GM12878 (cell line): ENCODE measurements around the gene SLC22A23. TPM values are rescaled to one million over a fixed set of nuclear protein-coding genes. Genes with fewer than 3 reads are reported as not detected.

Experiments used
- ATAC-seq: fragments of 200-7000 bp; cut with Tn5 transposase; 3 replicates; pipeline ENCODE4 v1.9.1; 2020; ENCODE audit warnings: mild to moderate bottlenecking, moderate library complexity
- BruUV-seq: library from RNA; stranded (reverse); fragments of 400-500 nt; replicated peaks from 2 replicates; lab custom pipeline; 2021; lab: Mats Ljungman, UMichigan
- CTCF ChIA-PET: fragments of 300-600 bp; sonication (Branson Sonifier 250); formaldehyde crosslinking; extraction: SDS; loops from one replicate; lab custom pipeline; 2021; ENCODE audit warnings: inconsistent platforms; lab: Yijun Ruan, JAX
- POLR2A ChIA-PET: fragments of 350-600 bp; formaldehyde crosslinking; extraction: SDS; loops from one replicate; lab custom pipeline; 2021; ENCODE audit warnings: inconsistent platforms; lab: Charles Lee
- RAD21 ChIA-PET: fragments of 300-600 bp; sonication (Branson Sonifier 250); formaldehyde crosslinking; loops from one replicate; lab custom pipeline; 2023; ENCODE audit warnings: antibody characterized with exemption; ENCODE audit not compliant: unreplicated experiment; lab: Charles Lee
- SMC1A ChIA-PET: fragments of 300-600 bp; sonication (Branson Sonifier 250); formaldehyde crosslinking; loops from one replicate; lab custom pipeline; 2023; ENCODE audit not compliant: unreplicated experiment, uncharacterized antibody; lab: Charles Lee
- DNase-seq: peaks from one replicate; pipeline ENCODE4 v3.0.0-alpha.2; 2011; ENCODE audit warnings: low read depth, low spot score
- FAIRE-seq: peaks from 3 replicates; lab custom pipeline; 2011; peaks lifted over from hg19 to GRCh38; lab: Jason Lieb, UNC
- H2AFZ ChIP-seq: 2 replicates; pipeline ENCODE4 v1.6.0; 2011; ENCODE audit warnings: low read depth, low read length, control low read depth; ENCODE audit not compliant: control insufficient read depth
- H3K27ac ChIP-seq: 2 replicates; pipeline ENCODE4 v1.5.1; 2011; ENCODE audit warnings: control low read depth; ENCODE audit not compliant: control insufficient read depth, insufficient read depth
- H3K27me3 ChIP-seq, 2 experiments: replicated peaks in 1 of 2; 2 replicates each; pipeline versions ENCODE4 v1.6.0 to v1.6.1; 2011; ENCODE audit warnings: low read length in 1 of 2; ENCODE audit not compliant: control insufficient read depth in 2 of 2, insufficient read depth in 2 of 2
- H3K36me3 ChIP-seq, 2 experiments: 2 replicates each; pipeline ENCODE4 v1.5.1; 2011; ENCODE audit warnings: low read length in 1 of 2; ENCODE audit not compliant: control insufficient read depth in 2 of 2, insufficient read depth in 2 of 2
- H3K4me1 ChIP-seq: 2 replicates; pipeline ENCODE4 v1.6.1; 2011; ENCODE audit warnings: mild to moderate bottlenecking, low read length, moderate library complexity, mixed read lengths; ENCODE audit not compliant: control insufficient read depth, insufficient read depth
- H3K4me2 ChIP-seq: 2 replicates; pipeline ENCODE4 v1.6.0; 2011; ENCODE audit warnings: control low read depth; ENCODE audit not compliant: control insufficient read depth, insufficient read depth
- H3K4me3 ChIP-seq: fragments of 200-600 bp; sonication (generic); 2 replicates; pipeline ENCODE4 v1.5.1; 2016
- H3K79me2 ChIP-seq: 2 replicates; pipeline ENCODE4 v1.6.0; 2011; ENCODE audit warnings: low read length; ENCODE audit not compliant: control insufficient read depth, insufficient read depth
- H3K9ac ChIP-seq: 2 replicates; pipeline ENCODE4 v1.8.0; 2011; ENCODE audit warnings: low read length, control low read depth, mixed read lengths; ENCODE audit not compliant: control insufficient read depth, insufficient read depth
- H3K9me3 ChIP-seq: replicated peaks from 3 replicates; pipeline ENCODE4 v1.5.1; 2011; ENCODE audit warnings: mild to moderate bottlenecking, low read length; ENCODE audit not compliant: control insufficient read depth, insufficient read depth
- H4K20me1 ChIP-seq: 2 replicates; pipeline ENCODE4 v1.6.0; 2011; ENCODE audit not compliant: control insufficient read depth, insufficient read depth
- ASH2L ChIP-seq: fragments of 300-600, 200-600 bp; sonication (generic); IDR thresholded peaks from 2 replicates; pipeline ENCODE4 v1.6.1; 2017; ENCODE audit warnings: low read depth, mild to moderate bottlenecking, borderline replicate concordance
- BRCA1 ChIP-seq: IDR thresholded peaks from 2 replicates; pipeline ENCODE4 v1.6.1; 2011; ENCODE audit warnings: low read depth, low read length, improper control_type of control experiment
- CEBPB ChIP-seq, 2 experiments: fragments of 150-350 bp in 1 of 2; IDR thresholded peaks; 2 replicates each; pipeline ENCODE4 v1.6.1; 2012 to 2014; ENCODE audit warnings: low read depth in 2 of 2, low read length in 2 of 2, borderline replicate concordance in 1 of 2, inconsistent platforms in 1 of 2
- EED ChIP-seq: sonication (generic); IDR thresholded peaks from 2 replicates; pipeline ENCODE4 v1.6.1; 2016; ENCODE audit warnings: antibody characterized with exemption, low read depth
- FOXM1 ChIP-seq: IDR thresholded peaks from 2 replicates; pipeline ENCODE4 v1.6.1; 2012; ENCODE audit warnings: low read depth, mild to moderate bottlenecking, inconsistent platforms, low read length, moderate library complexity
- HDAC2 ChIP-seq: fragments of 200-600 bp; sonication (generic); IDR thresholded peaks from 2 replicates; pipeline ENCODE4 v1.6.1; 2017
- HDAC6 ChIP-seq: fragments of 200-600 bp; sonication (generic); IDR thresholded peaks from one replicate; pipeline ENCODE4 v1.8.0; 2017; ENCODE audit warnings: antibody characterized with exemption; ENCODE audit not compliant: unreplicated experiment
- MEF2A ChIP-seq: IDR thresholded peaks from 2 replicates; pipeline ENCODE4 v1.6.1; 2011; ENCODE audit warnings: low read depth, mild to moderate bottlenecking, low read length, moderate library complexity; ENCODE audit not compliant: insufficient read depth
- MEF2B ChIP-seq: fragments of 450-650 bp; IDR thresholded peaks from 2 replicates; pipeline ENCODE4 v1.6.1; 2018; ENCODE audit warnings: mild to moderate bottlenecking, moderate library complexity; ENCODE audit not compliant: partially characterized antibody, poor library complexity, severe bottlenecking
- NRF1 ChIP-seq: conservative IDR thresholded peaks from 2 replicates; pipeline ENCODE4 v1.6.1; 2011; ENCODE audit warnings: mild to moderate bottlenecking, low read depth, low read length, improper control_type of control experiment
- RUNX3 ChIP-seq: IDR thresholded peaks from 2 replicates; pipeline ENCODE4 v1.6.1; 2012; ENCODE audit warnings: low read length, inconsistent platforms
- SRF ChIP-seq, 2 experiments: IDR thresholded peaks; 2 replicates each; pipeline ENCODE4 v1.6.1; 2011; ENCODE audit warnings: low read depth in 2 of 2, low read length in 2 of 2, mild to moderate bottlenecking in 1 of 2, moderate library complexity in 1 of 2
- STAT1 ChIP-seq: fragments of 450-650 bp; conservative IDR thresholded peaks from 2 replicates; pipeline ENCODE4 v1.6.1; 2014; ENCODE audit warnings: antibody characterized with exemption, mild to moderate bottlenecking
- ZNF622 ChIP-seq: fragments of 450-650 bp; IDR thresholded peaks from 2 replicates; pipeline ENCODE4 v1.6.1; 2017; ENCODE audit warnings: mild to moderate bottlenecking, inconsistent platforms
- WGBS: methylation state at CpG from one replicate; pipeline ENCODE4 v1.1.6; 2016; ENCODE audit warnings: low lambda C conversion rate; ENCODE audit not compliant: insufficient replicate concordance, insufficient coverage; ENCODE audit errors: missing lambda C conversion rate; 5-methylcytosine and 5-hydroxymethylcytosine counted together
- in situ Hi-C: fragments of 300-500 bp; cut with MboI; formaldehyde crosslinking; loops from 9 replicates; pipeline ENCODE4 v1.14.3; 2018; ENCODE audit warnings: mixed read lengths
- intact Hi-C: fragments of 100-400 bp; cut with micrococcal nuclease; formaldehyde crosslinking; loops from one replicate; pipeline ENCODE4 v1.14.2; 2022; ENCODE audit not compliant: unreplicated experiment
- polyA plus RNA-seq, 11 experiments: library from polyadenylated mRNA; depleted of rRNA in 4 of 11; unstranded in 6 of 11; stranded (reverse) in 5 of 11; fragments of >200 nt; fragmentation: Nextera tagmentation in 4 of 11; fragmentation: Illumina TruSeq in 1 of 11; extraction: Ambion mirVana in 4 of 11; extraction: Trizol in 1 of 11; gene quantifications; 1 replicate in 1 of 11; 2 replicates in 10 of 11; pipeline versions ENCODE4 v1.2.1 to v1.2.3, GENCODE V29; 2011 to 2016; ENCODE audit warnings: inconsistent platforms in 2 of 11, missing spikeins in 2 of 11, low read depth in 1 of 11
- total RNA-seq, 4 experiments: library from RNA; depleted of rRNA in 3 of 4; stranded (reverse); fragments of >200 nt in 3 of 4; fragmentation: Illumina TruSeq in 1 of 4; extraction: Trizol in 1 of 4; gene quantifications; 2 replicates each; pipeline versions ENCODE4 v1.2.1 to v1.2.3, GENCODE V29; 2013 to 2021
- TF ChIP-seq, protein P1 (sequence below): fragments of 450-650 bp; formaldehyde crosslinking; IDR thresholded peaks from 2 replicates; pipeline ENCODE4 v1.4.0; 2022; ENCODE audit warnings: mild to moderate bottlenecking, moderate library complexity

SLC22A23 gene
- total and polyA plus RNA-seq, 10 of the 15 experiments (the other 5 are each of a cell fraction or from before 2014, with no cell fraction given): 0.20 to 2.4 (median 0.74) TPM

DNA sequence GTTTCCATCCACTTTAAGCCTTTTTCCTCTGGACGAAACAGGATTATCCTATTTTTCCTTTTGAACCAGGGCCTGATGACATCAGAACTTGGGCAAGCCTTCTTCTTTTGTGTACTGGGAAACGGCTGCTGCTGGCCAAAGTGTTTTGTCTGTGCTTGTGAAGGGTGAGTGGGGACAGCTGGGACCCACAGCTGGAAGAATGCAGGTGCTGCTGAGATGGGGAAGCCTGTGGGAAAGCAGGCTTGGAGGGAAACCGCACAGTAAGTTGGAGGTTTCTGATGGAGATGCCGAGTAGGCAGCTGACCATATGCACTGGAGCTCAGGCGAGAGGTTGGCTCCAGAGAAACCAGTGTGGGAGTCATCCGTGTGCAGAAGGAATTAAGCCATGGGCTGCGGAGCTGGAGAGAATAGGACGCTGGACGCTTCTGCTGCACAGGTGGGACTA lies 206.6 kb downstream of the SLC22A23 start:
- Histone ChIP-seq H3K4me2 (no peak overlapping the region), H3K79me2 (no peaks in the 10 kb centered on the region), H3K4me3 (no peak overlapping the region), H2AFZ (no peak overlapping the region), H3K36me3 (no peaks in the 10 kb centered on the region), H3K27me3 (peaks cover 0 to 6% of the 10 kb centered on the region in 2 experiments; a peak in 3 of 4 replicates), H3K9ac (no peak overlapping the region), H3K9me3 (no peaks in the 10 kb centered on the region), H3K27ac (no peak overlapping the region), H3K4me1 (no peaks in the 10 kb centered on the region)
- POLR2A ChIA-PET: interaction anchor here (0.8 kb wide), 1 partner anchor 123 kb away, joined by 4 read pairs; no protein-coding TSS in a partner anchor
- CTCF ChIA-PET: interaction anchor here (1.0 to 4.2 kb wide), 14 partner anchors 10 to 260 kb away, joined by 3 to 61 read pairs (median 12); partner anchors contain the start of gene PSMG4
- BruUV-seq: no TSS peak
- intact Hi-C loops: loop anchor here (5.0 kb wide), 1 partner anchor 253 kb away; the partner anchor contains the start of gene NQO2
- no peak for ATAC-seq
- WGBS: 52% methylated on average over 9 of the region's 9 CpGs
- RAD21 ChIA-PET: interaction anchor here (1.6 to 2.0 kb wide), 2 partner anchors 126 to 482 kb away, joined by 7 to 9 read pairs; no protein-coding TSS in a partner anchor
- TF ChIP-seq CEBPB (IDR thresholded peaks at IDR 0.05; ENCODE audit: borderline replicate concordance in 1 of 2, low read depth in 2 of 2, low read length in 2 of 2) (no peak), MEF2B (no peak), SRF (IDR thresholded peaks at IDR 0.05; ENCODE audit: low read depth in 2 of 2, low read length in 2 of 2) (no peak), HDAC2 (no peak), HDAC6 (no peak), FOXM1 (no peak), NRF1 (no peak), ZNF622 (no peak), MEF2A (no peak), STAT1 (no peak), BRCA1 (no peak), EED (no peak), ASH2L (no peak), RUNX3 (no peak)
- TF ChIP-seq, protein P1, sequence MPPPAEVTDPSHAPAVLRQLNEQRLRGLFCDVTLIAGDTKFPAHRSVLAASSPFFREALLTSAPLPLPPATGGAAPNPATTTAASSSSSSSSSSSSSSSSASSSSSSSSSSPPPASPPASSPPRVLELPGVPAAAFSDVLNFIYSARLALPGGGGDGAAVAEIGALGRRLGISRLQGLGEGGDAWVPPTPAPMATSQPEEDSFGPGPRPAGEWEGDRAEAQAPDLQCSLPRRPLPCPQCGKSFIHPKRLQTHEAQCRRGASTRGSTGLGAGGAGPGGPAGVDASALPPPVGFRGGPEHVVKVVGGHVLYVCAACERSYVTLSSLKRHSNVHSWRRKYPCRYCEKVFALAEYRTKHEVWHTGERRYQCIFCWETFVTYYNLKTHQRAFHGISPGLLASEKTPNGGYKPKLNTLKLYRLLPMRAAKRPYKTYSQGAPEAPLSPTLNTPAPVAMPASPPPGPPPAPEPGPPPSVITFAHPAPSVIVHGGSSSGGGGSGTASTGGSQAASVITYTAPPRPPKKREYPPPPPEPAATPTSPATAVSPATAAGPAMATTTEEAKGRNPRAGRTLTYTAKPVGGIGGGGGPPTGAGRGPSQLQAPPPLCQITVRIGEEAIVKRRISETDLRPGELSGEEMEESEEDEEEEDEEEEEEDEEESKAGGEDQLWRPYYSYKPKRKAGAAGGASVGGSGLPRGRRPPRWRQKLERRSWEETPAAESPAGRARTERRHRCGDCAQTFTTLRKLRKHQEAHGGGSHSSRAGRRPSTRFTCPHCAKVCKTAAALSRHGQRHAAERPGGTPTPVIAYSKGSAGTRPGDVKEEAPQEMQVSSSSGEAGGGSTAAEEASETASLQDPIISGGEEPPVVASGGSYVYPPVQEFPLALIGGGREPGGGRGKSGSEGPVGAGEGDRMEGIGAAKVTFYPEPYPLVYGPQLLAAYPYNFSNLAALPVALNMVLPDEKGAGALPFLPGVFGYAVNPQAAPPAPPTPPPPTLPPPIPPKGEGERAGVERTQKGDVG (CRISPR knock-in tag): no peak
- TF ChIP-seq, all 136 proteins: peak for 0
- no peak for FAIRE-seq
- SMC1A ChIA-PET: interaction anchor here (1.0 to 3.8 kb wide), 9 partner anchors 13 to 125 kb away, joined by 3 to 32 read pairs (median 4); no protein-coding TSS in a partner anchor
- H4K20me1 ChIP-seq: no peaks in the 10 kb centered on the region
- in situ Hi-C loops: loop anchor here (5.0 kb wide), 1 partner anchor 123 kb away; no protein-coding TSS in a partner anchor
- no peak for DNase-seq
